ENCODE measurements around the gene OFD1. TPM values are rescaled to one million over a fixed set of nuclear protein-coding genes. Genes with fewer than 3 reads are reported as not detected.

OFD1 gene
- total RNA-seq, 2 experiments from 2014 or later: 84.9 to 86.1 TPM

GRCh38 chrX:13797512-13797911, 63.0 kb downstream of the OFD1 start:
- Mint-ChIP-seq H3K36me3 (no peaks in the 10 kb centered on the region), H3K27ac (no peak overlapping the region), H3K4me3 (no peak overlapping the region), H3K4me1 (no peaks in the 10 kb centered on the region), H3K27me3 (peaks cover 2% of the 10 kb centered on the region), H3K9me3 (no peaks in the 10 kb centered on the region)
- DNase-seq: no peak
- POLR2A ChIA-PET: no interaction called here
- ATAC-seq (ENCODE audit: low read depth): no peak

DNA sequence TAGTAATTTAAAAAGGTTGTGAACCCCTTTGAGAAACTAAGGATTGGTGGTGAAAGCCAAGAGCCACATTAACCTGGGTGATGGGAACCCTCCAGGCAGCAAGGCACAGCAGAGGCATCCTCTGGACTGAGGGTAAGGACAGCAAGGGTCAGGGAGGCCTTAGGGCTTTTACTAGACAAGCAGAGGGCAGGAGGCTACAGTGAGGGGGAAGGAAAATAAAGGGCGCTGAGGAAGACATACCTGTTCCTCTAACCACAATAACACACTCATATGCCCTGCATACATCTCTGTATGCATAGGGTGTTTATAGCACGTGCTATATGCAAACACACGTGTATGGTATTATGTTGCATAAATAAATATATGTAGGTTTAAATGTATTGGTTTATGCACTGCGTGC, 63.6 kb downstream of the OFD1 start:
- no peak for DNase-seq
- POLR2A ChIA-PET: no interaction called here
- Mint-ChIP-seq H3K9me3 (no peaks in the 10 kb centered on the region), H3K27ac (no peak overlapping the region), H3K4me1 (no peaks in the 10 kb centered on the region), H3K27me3 (peaks cover 2% of the 10 kb centered on the region), H3K36me3 (no peaks in the 10 kb centered on the region), H3K4me3 (no peak overlapping the region)
- no peak for ATAC-seq (ENCODE audit: low read depth)

- POLR2A ChIA-PET: no interaction called here
- no peak overlapping the region for H3K27ac Mint-ChIP-seq
- no peak overlapping the region for H3K4me3 Mint-ChIP-seq
- DNase-seq (no peak), ATAC-seq (ENCODE audit: low read depth) (no peak)
- H3K27me3 Mint-ChIP-seq: peaks cover 12% of the 10 kb centered on the region
- H3K4me1 Mint-ChIP-seq: no peaks in the 10 kb centered on the region
- H3K36me3 Mint-ChIP-seq: no peaks in the 10 kb centered on the region
- no peaks in the 10 kb centered on the region for H3K9me3 Mint-ChIP-seq
Measured at GRCh38 chrX:13803116-13803515, 68.6 kb downstream of the OFD1 start.

GRCh38 chrX:13805241-13805640, 70.7 kb downstream of the OFD1 start:
- Mint-ChIP-seq H3K27me3 (peaks cover 14% of the 10 kb centered on the region), H3K9me3 (no peaks in the 10 kb centered on the region), H3K4me1 (no peaks in the 10 kb centered on the region), H3K4me3 (no peak overlapping the region), H3K27ac (no peak overlapping the region), H3K36me3 (no peaks in the 10 kb centered on the region)
- DNase-seq: no peak
- POLR2A ChIA-PET: no interaction called here
- ATAC-seq (ENCODE audit: low read depth): no peak

GRCh38 chrX:13808293-13808692, 73.7 kb downstream of the OFD1 start:
- DNase-seq: no peak
- no peaks in the 10 kb centered on the region for H3K9me3 Mint-ChIP-seq
- H3K4me1 Mint-ChIP-seq: no peaks in the 10 kb centered on the region
- H3K27me3 Mint-ChIP-seq: peaks cover 18% of the 10 kb centered on the region
- POLR2A ChIA-PET: no interaction called here
- H3K27ac Mint-ChIP-seq: no peak overlapping the region
- no peak for ATAC-seq (ENCODE audit: low read depth)
- H3K36me3 Mint-ChIP-seq: no peaks in the 10 kb centered on the region
- H3K4me3 Mint-ChIP-seq: no peak overlapping the region

DNA sequence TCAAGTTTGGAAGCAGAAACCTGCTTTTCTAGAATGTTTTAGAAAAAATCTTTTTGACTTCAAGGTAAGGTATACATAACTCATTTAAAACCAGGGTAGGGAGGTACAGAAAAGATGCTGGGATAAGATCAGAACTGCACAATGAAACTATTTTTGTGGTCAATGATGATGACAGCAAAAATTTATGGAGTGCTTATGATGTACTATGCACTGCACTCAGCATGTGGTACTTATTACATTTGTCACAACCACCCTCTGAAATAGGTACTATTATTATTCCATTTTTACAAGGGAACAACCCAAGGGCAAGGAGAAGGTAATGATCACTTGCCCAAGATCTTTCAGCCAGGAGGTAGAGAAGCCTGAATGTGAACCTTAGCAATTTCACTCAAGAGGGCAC, 74.3 kb downstream of the OFD1 start:
- Mint-ChIP-seq H3K36me3 (no peaks in the 10 kb centered on the region), H3K4me1 (no peaks in the 10 kb centered on the region), H3K9me3 (no peaks in the 10 kb centered on the region), H3K27me3 (peaks cover 21% of the 10 kb centered on the region), H3K4me3 (no peak overlapping the region), H3K27ac (no peak overlapping the region)
- POLR2A ChIA-PET: no interaction called here
- no peak for ATAC-seq (ENCODE audit: low read depth)
- no peak for DNase-seq

DNA sequence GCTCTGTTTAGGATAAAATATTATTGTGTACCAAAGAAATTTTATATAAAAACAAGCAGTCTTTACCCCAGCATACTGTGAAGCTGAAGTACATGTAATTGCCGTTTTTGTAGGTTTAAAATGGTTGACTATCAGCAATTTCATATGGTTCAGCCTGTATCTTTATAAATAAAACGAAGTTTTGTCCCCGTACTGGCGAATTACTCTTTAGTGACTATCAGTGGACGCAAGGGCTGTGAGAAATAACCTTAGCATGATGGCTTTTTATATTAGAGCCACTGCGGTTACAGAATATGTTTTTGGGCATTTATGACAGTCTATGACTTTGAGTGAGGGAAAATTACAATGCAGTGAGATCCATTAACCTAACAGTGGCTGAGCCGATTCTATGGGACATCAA, 81.1 kb downstream of the OFD1 start:
- DNase-seq (no peak), ATAC-seq (ENCODE audit: low read depth) (no peak)
- Mint-ChIP-seq H3K4me3 (no peak overlapping the region), H3K9me3 (no peaks in the 10 kb centered on the region), H3K4me1 (no peaks in the 10 kb centered on the region), H3K27me3 (peaks cover 11% of the 10 kb centered on the region), H3K27ac (no peak overlapping the region), H3K36me3 (no peaks in the 10 kb centered on the region)
- POLR2A ChIA-PET: no interaction called here

GRCh38 chrX:13816176-13816575, 81.6 kb downstream of the OFD1 start:
- POLR2A ChIA-PET: no interaction called here
- no peaks in the 10 kb centered on the region for H3K36me3 Mint-ChIP-seq
- no peaks in the 10 kb centered on the region for H3K9me3 Mint-ChIP-seq
- DNase-seq: no peak
- H3K27me3 Mint-ChIP-seq: peaks cover 11% of the 10 kb centered on the region
- H3K27ac Mint-ChIP-seq: no peak overlapping the region
- ATAC-seq (ENCODE audit: low read depth): no peak
- no peaks in the 10 kb centered on the region for H3K4me1 Mint-ChIP-seq
- H3K4me3 Mint-ChIP-seq: no peak overlapping the region

DNA sequence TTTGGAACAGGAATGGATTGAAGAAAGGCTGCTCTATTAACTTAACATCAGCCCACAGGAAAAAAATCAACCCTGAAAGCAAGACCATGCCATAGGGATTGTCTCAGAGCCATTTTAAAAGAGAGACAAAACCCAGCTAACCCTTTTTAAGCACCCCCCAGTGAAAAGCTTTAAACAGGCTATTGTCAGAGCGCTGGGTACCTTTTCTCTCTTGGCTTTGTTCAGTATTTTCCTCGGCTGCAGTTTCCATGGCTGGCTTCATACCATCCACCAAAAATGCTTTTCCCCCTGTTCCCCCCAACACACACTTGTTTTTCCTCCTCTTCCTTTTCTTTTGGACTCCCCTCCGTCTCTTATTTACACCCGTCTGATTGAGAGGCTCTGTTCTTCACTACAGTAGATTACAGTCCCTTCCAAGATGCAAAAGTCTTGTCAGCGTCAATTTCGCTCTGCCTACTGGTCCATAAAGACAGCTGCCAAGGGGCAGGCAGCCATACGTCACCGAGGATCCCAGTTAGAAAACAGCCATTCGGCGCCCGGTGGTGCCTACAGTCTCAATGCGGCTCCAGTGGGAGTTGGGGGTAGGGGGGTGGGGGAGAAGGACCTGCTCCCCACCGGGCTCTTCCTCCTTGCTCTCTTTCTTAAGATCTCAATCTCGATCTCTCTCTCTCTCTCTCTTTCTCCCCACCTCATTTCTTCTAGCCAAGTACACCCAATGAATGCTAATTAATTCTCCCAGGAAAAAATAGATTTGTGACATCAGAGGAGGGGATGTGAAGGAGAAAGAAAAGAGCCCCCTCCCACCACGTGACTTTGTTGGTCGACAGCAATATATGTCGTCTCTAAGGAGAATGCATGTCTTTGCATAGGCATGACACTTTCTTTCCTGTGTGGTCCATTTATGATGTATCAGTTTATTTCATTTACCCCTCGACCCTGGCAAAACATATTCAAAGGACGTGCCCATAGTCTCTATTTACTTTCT, 82.4 kb downstream of the OFD1 start, which contains the start of gene GPM6B:
TSS of gene GPM6B (minus strand) at position 451 of the 985 bp plus-strand sequence. CDS start at position 262, 189 bp downstream.
- DNase-seq (no peak), ATAC-seq (ENCODE audit: low read depth) (no peak)
- Mint-ChIP-seq H3K27ac (no peak within 1 kb of the TSS), H3K4me3 (no peak within 1 kb of the TSS), H3K36me3 (no peaks in the 10 kb centered on the region), H3K9me3 (no peaks in the 10 kb centered on the region), H3K4me1 (no peaks in the 10 kb centered on the region), H3K27me3 (peaks cover 11% of the 10 kb centered on the region)
- POLR2A ChIA-PET: no interaction called here

Other genes with a start within 250 kb of the OFD1 start
- 10 to 100 TPM; 17.6 to 18.1 TPM for gene EGFL6, start 165.1 kb upstream of the OFD1 start, total RNA-seq
- gene TCEANC, start 81.6 kb upstream of the OFD1 start, total RNA-seq: 1 to 10 TPM; 6.2 TPM
- 10 to 100 TPM; 13.4 to 18.3 TPM for gene RAB9A, start 45.6 kb upstream of the OFD1 start, total RNA-seq
- 10 to 100 TPM; 29.9 to 33.0 TPM for gene TRAPPC2, start 128 bp upstream of the OFD1 start, total RNA-seq
- not detected for gene GPM6B, start 82.3 kb downstream of the OFD1 start, total RNA-seq

Data from activated naive CD8-positive, alpha-beta T cell treated with anti-CD3 and anti-CD28 coated beads, Interleukin-2, amount 10 ng/mL, durations not matched to agents 7 days and 5 days (primary cell).